Measurements from ENCODE around the gene CBLB.

DNA sequence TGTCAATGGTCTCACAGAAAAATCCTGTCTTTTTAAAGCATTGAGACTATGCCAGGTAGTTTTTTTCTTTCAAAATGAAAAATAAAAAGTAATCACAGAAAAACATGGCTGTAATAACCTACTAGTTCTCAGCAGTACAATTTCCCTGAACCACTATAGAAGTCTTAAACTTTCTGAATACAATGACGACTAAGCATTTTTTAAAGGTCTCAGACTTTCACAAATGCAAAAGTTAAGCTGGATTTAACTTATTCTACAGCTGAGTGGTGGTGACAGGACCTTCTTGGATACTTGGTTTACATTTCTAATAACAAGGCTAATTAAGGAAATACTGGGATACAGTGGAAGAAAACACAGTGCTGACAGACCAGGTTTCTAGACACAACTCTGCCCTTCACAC is 81.8 kb downstream of the CBLB start:
- TF ChIP-seq, protein P1, sequence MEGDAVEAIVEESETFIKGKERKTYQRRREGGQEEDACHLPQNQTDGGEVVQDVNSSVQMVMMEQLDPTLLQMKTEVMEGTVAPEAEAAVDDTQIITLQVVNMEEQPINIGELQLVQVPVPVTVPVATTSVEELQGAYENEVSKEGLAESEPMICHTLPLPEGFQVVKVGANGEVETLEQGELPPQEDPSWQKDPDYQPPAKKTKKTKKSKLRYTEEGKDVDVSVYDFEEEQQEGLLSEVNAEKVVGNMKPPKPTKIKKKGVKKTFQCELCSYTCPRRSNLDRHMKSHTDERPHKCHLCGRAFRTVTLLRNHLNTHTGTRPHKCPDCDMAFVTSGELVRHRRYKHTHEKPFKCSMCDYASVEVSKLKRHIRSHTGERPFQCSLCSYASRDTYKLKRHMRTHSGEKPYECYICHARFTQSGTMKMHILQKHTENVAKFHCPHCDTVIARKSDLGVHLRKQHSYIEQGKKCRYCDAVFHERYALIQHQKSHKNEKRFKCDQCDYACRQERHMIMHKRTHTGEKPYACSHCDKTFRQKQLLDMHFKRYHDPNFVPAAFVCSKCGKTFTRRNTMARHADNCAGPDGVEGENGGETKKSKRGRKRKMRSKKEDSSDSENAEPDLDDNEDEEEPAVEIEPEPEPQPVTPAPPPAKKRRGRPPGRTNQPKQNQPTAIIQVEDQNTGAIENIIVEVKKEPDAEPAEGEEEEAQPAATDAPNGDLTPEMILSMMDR (conservative IDR thresholded peaks at IDR 0.05; ENCODE audit: low read depth, low read length) = no peak
- TF ChIP-seq EZH2 (IDR thresholded peaks at IDR 0.05; ENCODE audit: low read length, unreplicated experiment) = no peak
- TF ChIP-seq EZH2phosphoT487 (IDR thresholded peaks at IDR 0.05; ENCODE audit: borderline replicate concordance, low read length) = no peak

Data from PC-3 (cell line).